ENCODE measurements around the gene SSH2.

- no peak for TF ChIP-seq CTCF (IDR thresholded peaks at IDR 0.05; ENCODE audit: borderline replicate concordance, extremely low read depth, low read length, poor library complexity, severe bottlenecking)
- TF ChIP-seq EZH2 (IDR thresholded peaks at IDR 0.05; ENCODE audit: borderline replicate concordance, low read depth, low read length, severe bottlenecking) = no peak
These were observed 260.8 kb downstream of the SSH2 start for GRCh38 chr17:29669266-29669665.
